GM12878 (cell line): ENCODE data around the gene ENAH. TPM values are rescaled to one million over a fixed set of nuclear protein-coding genes. Genes with fewer than 3 reads are reported as not detected.

Experiments
- ATAC-seq: fragments of 200-7000 bp; cut with Tn5 transposase; 3 replicates; pipeline ENCODE4 v1.9.1; 2020; ENCODE audit warnings: mild to moderate bottlenecking, moderate library complexity
- BruUV-seq: library from RNA; stranded (reverse); fragments of 400-500 nt; replicated peaks from 2 replicates; lab custom pipeline; 2021; lab: Mats Ljungman, UMichigan
- CTCF ChIA-PET: fragments of 300-600 bp; sonication (Branson Sonifier 250); formaldehyde crosslinking; extraction: SDS; loops from one replicate; lab custom pipeline; 2021; ENCODE audit warnings: inconsistent platforms; lab: Yijun Ruan, JAX
- POLR2A ChIA-PET: fragments of 350-600 bp; formaldehyde crosslinking; extraction: SDS; loops from one replicate; lab custom pipeline; 2021; ENCODE audit warnings: inconsistent platforms; lab: Charles Lee
- RAD21 ChIA-PET: fragments of 300-600 bp; sonication (Branson Sonifier 250); formaldehyde crosslinking; loops from one replicate; lab custom pipeline; 2023; ENCODE audit warnings: antibody characterized with exemption; ENCODE audit not compliant: unreplicated experiment; lab: Charles Lee
- SMC1A ChIA-PET: fragments of 300-600 bp; sonication (Branson Sonifier 250); formaldehyde crosslinking; loops from one replicate; lab custom pipeline; 2023; ENCODE audit not compliant: unreplicated experiment, uncharacterized antibody; lab: Charles Lee
- DNase-seq: peaks from one replicate; pipeline ENCODE4 v3.0.0-alpha.2; 2011; ENCODE audit warnings: low read depth, low spot score
- FAIRE-seq: peaks from 3 replicates; lab custom pipeline; 2011; peaks lifted over from hg19 to GRCh38; lab: Jason Lieb, UNC
- H2AFZ ChIP-seq: 2 replicates; pipeline ENCODE4 v1.6.0; 2011; ENCODE audit warnings: low read depth, low read length, control low read depth; ENCODE audit not compliant: control insufficient read depth
- H3K27ac ChIP-seq: 2 replicates; pipeline ENCODE4 v1.5.1; 2011; ENCODE audit warnings: control low read depth; ENCODE audit not compliant: control insufficient read depth, insufficient read depth
- H3K27me3 ChIP-seq, 2 experiments: replicated peaks in 1 of 2; 2 replicates each; pipeline versions ENCODE4 v1.6.0 to v1.6.1; 2011; ENCODE audit warnings: low read length in 1 of 2; ENCODE audit not compliant: control insufficient read depth in 2 of 2, insufficient read depth in 2 of 2
- H3K36me3 ChIP-seq, 2 experiments: 2 replicates each; pipeline ENCODE4 v1.5.1; 2011; ENCODE audit warnings: low read length in 1 of 2; ENCODE audit not compliant: control insufficient read depth in 2 of 2, insufficient read depth in 2 of 2
- H3K4me1 ChIP-seq: 2 replicates; pipeline ENCODE4 v1.6.1; 2011; ENCODE audit warnings: mild to moderate bottlenecking, low read length, moderate library complexity, mixed read lengths; ENCODE audit not compliant: control insufficient read depth, insufficient read depth
- H3K4me2 ChIP-seq: 2 replicates; pipeline ENCODE4 v1.6.0; 2011; ENCODE audit warnings: control low read depth; ENCODE audit not compliant: control insufficient read depth, insufficient read depth
- H3K4me3 ChIP-seq: fragments of 200-600 bp; sonication (generic); 2 replicates; pipeline ENCODE4 v1.5.1; 2016
- H3K79me2 ChIP-seq: 2 replicates; pipeline ENCODE4 v1.6.0; 2011; ENCODE audit warnings: low read length; ENCODE audit not compliant: control insufficient read depth, insufficient read depth
- H3K9ac ChIP-seq: 2 replicates; pipeline ENCODE4 v1.8.0; 2011; ENCODE audit warnings: low read length, control low read depth, mixed read lengths; ENCODE audit not compliant: control insufficient read depth, insufficient read depth
- H3K9me3 ChIP-seq: replicated peaks from 3 replicates; pipeline ENCODE4 v1.5.1; 2011; ENCODE audit warnings: mild to moderate bottlenecking, low read length; ENCODE audit not compliant: control insufficient read depth, insufficient read depth
- H4K20me1 ChIP-seq: 2 replicates; pipeline ENCODE4 v1.6.0; 2011; ENCODE audit not compliant: control insufficient read depth, insufficient read depth
- BCL3 ChIP-seq: IDR thresholded peaks from 2 replicates; pipeline ENCODE4 v1.6.1; 2011; ENCODE audit warnings: borderline replicate concordance, low read depth, mild to moderate bottlenecking, moderate library complexity, low read length; ENCODE audit not compliant: insufficient read depth, poor library complexity, severe bottlenecking
- BCLAF1 ChIP-seq: fragments of 450-650 bp; IDR thresholded peaks from 2 replicates; pipeline ENCODE4 v1.6.1; 2017; ENCODE audit warnings: antibody characterized with exemption, mild to moderate bottlenecking, moderate library complexity
- EZH2 ChIP-seq: IDR thresholded peaks from 2 replicates; pipeline ENCODE4 v1.6.1; 2012; ENCODE audit warnings: low read depth, mild to moderate bottlenecking, control low read depth, inconsistent platforms, low read length, borderline replicate concordance; ENCODE audit not compliant: control insufficient read depth
- IKZF2 ChIP-seq, 2 experiments: fragments of 450-650 bp; IDR thresholded peaks; 2 replicates each; pipeline ENCODE4 v1.6.1; 2017; ENCODE audit warnings: mild to moderate bottlenecking in 2 of 2, moderate library complexity in 2 of 2
- JUNB ChIP-seq: IDR thresholded peaks from 2 replicates; pipeline ENCODE4 v1.6.1; 2016; ENCODE audit warnings: antibody characterized with exemption, mild to moderate bottlenecking
- LARP7 ChIP-seq: fragments of 450-650 bp; IDR thresholded peaks from 2 replicates; pipeline ENCODE4 v1.6.1; 2017; ENCODE audit warnings: mild to moderate bottlenecking
- MXI1 ChIP-seq: fragments of 150-350 bp; IDR thresholded peaks from 2 replicates; pipeline ENCODE4 v1.6.1; 2011; ENCODE audit warnings: low read depth, mild to moderate bottlenecking, inconsistent platforms, low read length, improper control_type of control experiment
- MYB ChIP-seq: fragments of 150-350 bp; IDR thresholded peaks from 2 replicates; pipeline ENCODE4 v1.6.1; 2014; ENCODE audit warnings: mild to moderate bottlenecking, low read depth, low read length, borderline replicate concordance
- RELB ChIP-seq: fragments of 450-650 bp; IDR thresholded peaks from 2 replicates; pipeline ENCODE4 v1.6.1; 2017; ENCODE audit warnings: low read depth, mild to moderate bottlenecking, moderate library complexity
- SIN3A ChIP-seq: IDR thresholded peaks from 2 replicates; pipeline ENCODE4 v1.6.1; 2012; ENCODE audit warnings: low read depth, low read length, improper control_type of control experiment
- SMC3 ChIP-seq: IDR thresholded peaks from 2 replicates; pipeline ENCODE4 v1.6.1; 2011; ENCODE audit warnings: low read length, improper control_type of control experiment, borderline replicate concordance
- TBL1XR1 ChIP-seq: IDR thresholded peaks from 2 replicates; pipeline ENCODE4 v1.6.1; 2012; ENCODE audit warnings: low read depth, low read length, improper control_type of control experiment
- TCF12 ChIP-seq: IDR thresholded peaks from 2 replicates; pipeline ENCODE4 v1.6.1; 2011; ENCODE audit warnings: low read depth, mild to moderate bottlenecking, low read length
- TCF3 ChIP-seq: IDR thresholded peaks from 2 replicates; pipeline ENCODE4 v1.6.1; 2012; ENCODE audit warnings: low read depth, mild to moderate bottlenecking, low read length, borderline replicate concordance; ENCODE audit not compliant: insufficient read depth
- ZNF217 ChIP-seq: fragments of 450-650 bp; IDR thresholded peaks from 2 replicates; pipeline ENCODE4 v1.6.1; 2017; ENCODE audit warnings: antibody characterized with exemption, mild to moderate bottlenecking
- WGBS: methylation state at CpG from one replicate; pipeline ENCODE4 v1.1.6; 2016; ENCODE audit warnings: low lambda C conversion rate; ENCODE audit not compliant: insufficient replicate concordance, insufficient coverage; ENCODE audit errors: missing lambda C conversion rate; 5-methylcytosine and 5-hydroxymethylcytosine counted together
- in situ Hi-C: fragments of 300-500 bp; cut with MboI; formaldehyde crosslinking; loops from 9 replicates; pipeline ENCODE4 v1.14.3; 2018; ENCODE audit warnings: mixed read lengths
- intact Hi-C: fragments of 100-400 bp; cut with micrococcal nuclease; formaldehyde crosslinking; loops from one replicate; pipeline ENCODE4 v1.14.2; 2022; ENCODE audit not compliant: unreplicated experiment
- polyA plus RNA-seq, 11 experiments: library from polyadenylated mRNA; depleted of rRNA in 4 of 11; unstranded in 6 of 11; stranded (reverse) in 5 of 11; fragments of >200 nt; fragmentation: Nextera tagmentation in 4 of 11; fragmentation: Illumina TruSeq in 1 of 11; extraction: Ambion mirVana in 4 of 11; extraction: Trizol in 1 of 11; gene quantifications; 1 replicate in 1 of 11; 2 replicates in 10 of 11; pipeline versions ENCODE4 v1.2.1 to v1.2.3, GENCODE V29; 2011 to 2016; ENCODE audit warnings: inconsistent platforms in 2 of 11, missing spikeins in 2 of 11, low read depth in 1 of 11
- total RNA-seq, 4 experiments: library from RNA; depleted of rRNA in 3 of 4; stranded (reverse); fragments of >200 nt in 3 of 4; fragmentation: Illumina TruSeq in 1 of 4; extraction: Trizol in 1 of 4; gene quantifications; 2 replicates each; pipeline versions ENCODE4 v1.2.1 to v1.2.3, GENCODE V29; 2013 to 2021

Gene ENAH
- total and polyA plus RNA-seq, 10 of the 15 experiments (the other 5 are each of a cell fraction or from before 2014, with no cell fraction given), result under 0.01 to 0.62 (median 0.06) TPM; not detected in 5

- TF ChIP-seq RELB (no peak), BCL3 (no peak), MYB (no peak), TCF12 (no peak), ZNF217 (no peak)
Measured at GRCh38 chr1:225479341-225479740, 173.6 kb downstream of the ENAH start (continued).

- ChIA-PET CTCF (interaction anchor here (1.1 to 3.8 kb wide), 6 partner anchors 19 to 510 kb away, joined by 3 to 32 read pairs (median 4); no protein-coding TSS in a partner anchor), RAD21 (interaction anchor here (0.6 to 2.2 kb wide), 2 partner anchors 8 to 405 kb away, joined by 3 to 6 read pairs; partner anchors contain the start of gene TMEM63A), SMC1A (interaction anchor here (0.7 to 2.0 kb wide), 5 partner anchors 9 to 493 kb away, joined by 3 to 4 read pairs (median 3); no protein-coding TSS in a partner anchor), POLR2A (interaction anchor here (0.6 kb wide), 1 partner anchor 270 kb away, joined by 3 read pairs; no protein-coding TSS in a partner anchor)
- ATAC-seq (no peak), DNase-seq (no peak), FAIRE-seq (no peak)
- intact Hi-C loops (loop anchor here (5.0 to 10.0 kb wide), 4 partner anchors 70 to 707 kb away; partner anchors contain the start of genes ACBD3 and ENAH), in situ Hi-C loops (loop anchor here (5.0 to 10.0 kb wide), 3 partner anchors 297 to 500 kb away; partner anchors contain the start of gene SRP9)
- Histone ChIP-seq H3K9ac (no peak overlapping the region), H3K4me2 (no peak overlapping the region), H2AFZ (peak overlapping the region; percentile 58), H4K20me1 (no peaks in the 10 kb centered on the region), H3K27ac (no peak overlapping the region), H3K27me3 (no peaks in the 10 kb centered on the region), H3K36me3 (no peaks in the 10 kb centered on the region), H3K4me3 (no peak overlapping the region), H3K4me1 (peaks cover 32% of the 10 kb centered on the region), H3K79me2 (no peaks in the 10 kb centered on the region), H3K9me3 (no peaks in the 10 kb centered on the region; the same call in 2 of the 3 replicates)
- BruUV-seq, result no TSS peak
- 72% methylated on average over 6 of the region's 6 CpGs for WGBS
- TF ChIP-seq LARP7, result no peak
- TF ChIP-seq TCF3, result no peak
- no peak for TF ChIP-seq EZH2
- no peak for TF ChIP-seq SIN3A
- no peak for TF ChIP-seq MXI1
- TF ChIP-seq BCLAF1, result no peak
- no peak for TF ChIP-seq TBL1XR1
- no peak for TF ChIP-seq JUNB
- no peak for TF ChIP-seq IKZF2 (IDR thresholded peaks at IDR 0.05)
- TF ChIP-seq SMC3, result no peak
- no peak for TF ChIP-seq ZNF217
Measured at GRCh38 chr1:225477296-225477911, 175.5 kb downstream of the ENAH start.
